ENCODE results near the gene KCNQ1. TPM values are rescaled to one million over a fixed set of nuclear protein-coding genes. Genes with fewer than 3 reads are reported as not detected.

KCNQ1 gene
- total RNA-seq, 1 experiment from 2014 or later = 9.2 TPM

GRCh38 chr11:2587132-2587930 lies 142.5 kb downstream of the KCNQ1 start:
- no peaks in the 10 kb centered on the region for H3K36me3 Mint-ChIP-seq (ENCODE audit: insufficient read depth, unreplicated experiment)
- no peaks in the 10 kb centered on the region for H3K27me3 Mint-ChIP-seq (ENCODE audit: unreplicated experiment)
- TF ChIP-seq CTCF (IDR thresholded peaks at IDR 0.05; ENCODE audit: unreplicated experiment) = no peak
- DNase-seq = no peak
- no peak overlapping the region for H3K4me3 Mint-ChIP-seq (ENCODE audit: low read depth, unreplicated experiment)
- H3K4me1 Mint-ChIP-seq (ENCODE audit: low read depth, unreplicated experiment) = no peaks in the 10 kb centered on the region
- intact Hi-C loops (cut with micrococcal nuclease; ENCODE audit: unreplicated experiment) = no loop called here
- BruUV-seq (replicated peaks) = no TSS peak
- CTCF ChIA-PET = no interaction called here
- H3K9me3 Mint-ChIP-seq (ENCODE audit: low read depth, unreplicated experiment) = no peaks in the 10 kb centered on the region
- H3K27ac Mint-ChIP-seq (ENCODE audit: unreplicated experiment) = no peak overlapping the region

- TF ChIP-seq CTCF (IDR thresholded peaks at IDR 0.05; ENCODE audit: unreplicated experiment) = no peak
- Mint-ChIP-seq H3K4me1 (ENCODE audit: low read depth, unreplicated experiment) (no peaks in the 10 kb centered on the region), H3K4me3 (ENCODE audit: low read depth, unreplicated experiment) (no peak overlapping the region), H3K27me3 (ENCODE audit: unreplicated experiment) (no peaks in the 10 kb centered on the region), H3K36me3 (ENCODE audit: insufficient read depth, unreplicated experiment) (no peaks in the 10 kb centered on the region), H3K9me3 (ENCODE audit: low read depth, unreplicated experiment) (no peaks in the 10 kb centered on the region), H3K27ac (ENCODE audit: unreplicated experiment) (no peak overlapping the region)
- intact Hi-C loops (cut with micrococcal nuclease; ENCODE audit: unreplicated experiment) = no loop called here
- BruUV-seq (replicated peaks) = no TSS peak
- no peak for DNase-seq
- CTCF ChIA-PET = no interaction called here
Observed at GRCh38 chr11:2587976-2588748, 143.4 kb downstream of the KCNQ1 start.

GRCh38 chr11:2588809-2589537 lies 144.2 kb downstream of the KCNQ1 start:
- no peak for TF ChIP-seq CTCF (IDR thresholded peaks at IDR 0.05; ENCODE audit: unreplicated experiment)

GRCh38 chr11:2589538-2589934 lies 144.7 kb downstream of the KCNQ1 start:
- no peaks in the 10 kb centered on the region for H3K9me3 Mint-ChIP-seq (ENCODE audit: low read depth, unreplicated experiment)
- no peak for TF ChIP-seq CTCF (IDR thresholded peaks at IDR 0.05; ENCODE audit: unreplicated experiment)
- intact Hi-C loops (cut with micrococcal nuclease; ENCODE audit: unreplicated experiment) = no loop called here

More at GRCh38 chr11:2588809-2589537, 144.2 kb downstream of the KCNQ1 start:
- BruUV-seq (replicated peaks) = no TSS peak
- H3K27me3 Mint-ChIP-seq (ENCODE audit: unreplicated experiment) = peaks cover 7% of the 10 kb centered on the region
- intact Hi-C loops (cut with micrococcal nuclease; ENCODE audit: unreplicated experiment) = no loop called here
- no peak for DNase-seq
- H3K4me1 Mint-ChIP-seq (ENCODE audit: low read depth, unreplicated experiment) = no peaks in the 10 kb centered on the region
- H3K4me3 Mint-ChIP-seq (ENCODE audit: low read depth, unreplicated experiment) = no peak overlapping the region
- CTCF ChIA-PET = no interaction called here
- no peaks in the 10 kb centered on the region for H3K9me3 Mint-ChIP-seq (ENCODE audit: low read depth, unreplicated experiment)
- no peak overlapping the region for H3K27ac Mint-ChIP-seq (ENCODE audit: unreplicated experiment)
- H3K36me3 Mint-ChIP-seq (ENCODE audit: insufficient read depth, unreplicated experiment) = no peaks in the 10 kb centered on the region

More at GRCh38 chr11:2589538-2589934, 144.7 kb downstream of the KCNQ1 start:
- Mint-ChIP-seq H3K36me3 (ENCODE audit: insufficient read depth, unreplicated experiment) (no peaks in the 10 kb centered on the region), H3K4me3 (ENCODE audit: low read depth, unreplicated experiment) (no peak overlapping the region), H3K4me1 (ENCODE audit: low read depth, unreplicated experiment) (no peaks in the 10 kb centered on the region), H3K27me3 (ENCODE audit: unreplicated experiment) (peaks cover 13% of the 10 kb centered on the region), H3K27ac (ENCODE audit: unreplicated experiment) (no peak overlapping the region)
- no TSS peak for BruUV-seq (replicated peaks)
- no peak for DNase-seq
- CTCF ChIA-PET = no interaction called here

Data from Calu3 (cell line).